MM.1S (cell line): Measurements from ENCODE around the gene MYLK2.

ENCODE experiments used
- DNase-seq: peaks from one replicate; pipeline ENCODE4 v3.0.0-alpha.2; 2015
- H2AFZ ChIP-seq: fragments of 300-600 bp; sonication (generic); 2 replicates; pipeline ENCODE4 v1.6.0; 2016; ENCODE audit warnings: antibody characterized with exemption, low read length
- H3F3A ChIP-seq: fragments of 300-600 bp; sonication (generic); 2 replicates; pipeline ENCODE4 v1.6.1; 2016; ENCODE audit warnings: mild to moderate bottlenecking, antibody characterized with exemption, low read length, moderate library complexity, mixed read lengths; ENCODE audit not compliant: insufficient read depth
- H3K27ac ChIP-seq: fragments of 300-600 bp; sonication (generic); 2 replicates; pipeline ENCODE4 v1.5.1; 2016; ENCODE audit warnings: mild to moderate bottlenecking, low read length
- H3K27me3 ChIP-seq: fragments of 300-600 bp; sonication (generic); replicated peaks from 2 replicates; pipeline ENCODE4 v1.6.0; 2016; ENCODE audit warnings: low read length; ENCODE audit not compliant: insufficient read depth
- H3K36me3 ChIP-seq: fragments of 300-600 bp; sonication (generic); replicated peaks from 2 replicates; pipeline ENCODE4 v1.6.1; 2016; ENCODE audit warnings: mild to moderate bottlenecking, low read length, mixed read lengths; ENCODE audit not compliant: insufficient read depth
- H3K4me1 ChIP-seq: fragments of 300-600 bp; sonication (generic); 2 replicates; pipeline ENCODE4 v1.6.1; 2016; ENCODE audit warnings: low read length, mixed read lengths
- H3K4me2 ChIP-seq: fragments of 300-600 bp; sonication (generic); 2 replicates; pipeline ENCODE4 v1.6.0; 2016; ENCODE audit warnings: low read depth, low read length
- H3K4me3 ChIP-seq: fragments of 300-600 bp; sonication (generic); 2 replicates; pipeline ENCODE4 v1.5.1; 2016; ENCODE audit warnings: low read length, mixed read lengths
- H3K79me2 ChIP-seq: fragments of 300-600 bp; sonication (generic); 2 replicates; pipeline ENCODE4 v1.6.1; 2016; ENCODE audit warnings: mixed run types, low read length, mixed read lengths
- H3K9ac ChIP-seq: fragments of 300-600 bp; sonication (generic); 2 replicates; pipeline ENCODE4 v1.6.1; 2016; ENCODE audit warnings: low read length, mixed read lengths
- H3K9me2 ChIP-seq: fragments of 300-600 bp; sonication (generic); replicated peaks from 2 replicates; pipeline ENCODE4 v1.6.1; 2016; ENCODE audit warnings: mild to moderate bottlenecking, low read length, mixed read lengths; ENCODE audit not compliant: insufficient read depth
- H3K9me3 ChIP-seq: fragments of 300-600 bp; sonication (generic); replicated peaks from 2 replicates; pipeline ENCODE4 v1.6.1; 2016; ENCODE audit warnings: mild to moderate bottlenecking, low read length, mixed read lengths; ENCODE audit not compliant: insufficient read depth
- H4K20me1 ChIP-seq: fragments of 300-600 bp; sonication (generic); 2 replicates; pipeline ENCODE4 v1.6.1; 2016; ENCODE audit warnings: mild to moderate bottlenecking, low read length, moderate library complexity, mixed read lengths; ENCODE audit not compliant: insufficient read depth
- EZH2 ChIP-seq: fragments of 300-600 bp; sonication (generic); optimal IDR thresholded peaks from 2 replicates; pipeline ENCODE3; 2017; ENCODE audit warnings: low read depth, mild to moderate bottlenecking, antibody characterized with exemption, low read length, mixed read lengths
- EZH2phosphoT487 ChIP-seq: fragments of 300-600 bp; sonication (generic); IDR thresholded peaks from 2 replicates; pipeline ENCODE4 v1.6.1; 2018; ENCODE audit warnings: antibody characterized with exemption, low read length
- TF ChIP-seq, protein P1 (sequence below): fragments of 300-600 bp; sonication (generic); IDR thresholded peaks from 2 replicates; pipeline ENCODE4 v1.5.1; 2016; ENCODE audit warnings: antibody characterized with exemption, low read length, mixed read lengths

Gene MYLK2

DNA sequence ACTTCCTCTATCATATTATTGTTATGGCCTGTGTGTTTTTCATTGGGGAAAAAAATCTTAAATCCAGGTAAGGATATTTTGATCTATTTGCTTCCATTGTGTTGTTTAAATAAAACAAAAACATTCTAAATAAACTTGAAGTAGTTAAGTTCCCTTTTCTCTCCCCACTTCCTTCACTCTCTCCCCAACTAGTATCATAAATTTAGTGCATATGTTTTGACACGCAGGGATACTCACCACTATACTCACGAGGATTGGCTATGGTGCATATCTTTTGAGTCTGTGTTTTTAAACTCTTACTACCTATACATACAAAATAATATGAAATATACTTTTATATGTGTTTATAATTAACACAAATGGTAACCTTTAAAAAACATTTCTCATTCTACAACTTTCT lies 56.5 kb downstream of the MYLK2 start:
- Histone ChIP-seq H3F3A (no peaks in the 10 kb centered on the region), H3K4me3 (no peak overlapping the region), H2AFZ (no peak overlapping the region), H3K79me2 (no peaks in the 10 kb centered on the region), H3K27ac (no peak overlapping the region), H3K9ac (no peak overlapping the region), H3K4me2 (no peak overlapping the region), H3K9me2 (no peaks in the 10 kb centered on the region), H3K4me1 (no peaks in the 10 kb centered on the region), H4K20me1 (no peaks in the 10 kb centered on the region), H3K9me3 (no peaks in the 10 kb centered on the region), H3K27me3 (peaks cover 81% of the 10 kb centered on the region), H3K36me3 (no peaks in the 10 kb centered on the region)
- DNase-seq = no peak
- no peak for TF ChIP-seq EZH2phosphoT487
- TF ChIP-seq, protein P1, sequence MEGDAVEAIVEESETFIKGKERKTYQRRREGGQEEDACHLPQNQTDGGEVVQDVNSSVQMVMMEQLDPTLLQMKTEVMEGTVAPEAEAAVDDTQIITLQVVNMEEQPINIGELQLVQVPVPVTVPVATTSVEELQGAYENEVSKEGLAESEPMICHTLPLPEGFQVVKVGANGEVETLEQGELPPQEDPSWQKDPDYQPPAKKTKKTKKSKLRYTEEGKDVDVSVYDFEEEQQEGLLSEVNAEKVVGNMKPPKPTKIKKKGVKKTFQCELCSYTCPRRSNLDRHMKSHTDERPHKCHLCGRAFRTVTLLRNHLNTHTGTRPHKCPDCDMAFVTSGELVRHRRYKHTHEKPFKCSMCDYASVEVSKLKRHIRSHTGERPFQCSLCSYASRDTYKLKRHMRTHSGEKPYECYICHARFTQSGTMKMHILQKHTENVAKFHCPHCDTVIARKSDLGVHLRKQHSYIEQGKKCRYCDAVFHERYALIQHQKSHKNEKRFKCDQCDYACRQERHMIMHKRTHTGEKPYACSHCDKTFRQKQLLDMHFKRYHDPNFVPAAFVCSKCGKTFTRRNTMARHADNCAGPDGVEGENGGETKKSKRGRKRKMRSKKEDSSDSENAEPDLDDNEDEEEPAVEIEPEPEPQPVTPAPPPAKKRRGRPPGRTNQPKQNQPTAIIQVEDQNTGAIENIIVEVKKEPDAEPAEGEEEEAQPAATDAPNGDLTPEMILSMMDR = no peak
- TF ChIP-seq EZH2 = no peak

DNA sequence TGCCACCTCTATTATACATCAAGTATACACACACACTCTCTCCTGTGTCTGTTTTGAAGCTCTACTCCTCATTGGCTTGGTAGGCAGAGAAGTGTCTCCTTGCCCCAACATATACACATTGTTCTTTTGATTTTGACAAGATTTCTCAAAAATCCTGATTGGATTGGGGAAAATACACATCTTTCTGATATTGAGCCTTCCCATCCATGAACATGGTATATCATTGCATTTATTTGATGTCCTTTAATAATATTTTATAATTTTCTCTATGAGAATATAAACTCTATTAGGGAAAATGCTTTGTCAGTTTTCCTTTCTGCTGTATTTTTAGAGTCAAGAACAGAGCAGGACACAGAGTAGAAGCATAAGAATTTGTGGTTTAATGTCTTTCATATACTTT lies 58.5 kb downstream of the MYLK2 start:
- no peak overlapping the region for H2AFZ ChIP-seq
- H4K20me1 ChIP-seq = no peaks in the 10 kb centered on the region
- no peaks in the 10 kb centered on the region for H3K9me3 ChIP-seq
- H3K4me2 ChIP-seq = no peak overlapping the region
- H3K79me2 ChIP-seq = no peaks in the 10 kb centered on the region
- H3K27ac ChIP-seq = no peak overlapping the region
- no peaks in the 10 kb centered on the region for H3K9me2 ChIP-seq
- TF ChIP-seq, protein P1 = no peak
- no peak for TF ChIP-seq EZH2
- TF ChIP-seq EZH2phosphoT487 = no peak
- no peak overlapping the region for H3K4me3 ChIP-seq
- no peaks in the 10 kb centered on the region for H3F3A ChIP-seq
- H3K4me1 ChIP-seq = no peaks in the 10 kb centered on the region
- peaks cover 81% of the 10 kb centered on the region for H3K27me3 ChIP-seq
- no peak overlapping the region for H3K9ac ChIP-seq
- H3K36me3 ChIP-seq = no peaks in the 10 kb centered on the region
- DNase-seq = no peak

DNA sequence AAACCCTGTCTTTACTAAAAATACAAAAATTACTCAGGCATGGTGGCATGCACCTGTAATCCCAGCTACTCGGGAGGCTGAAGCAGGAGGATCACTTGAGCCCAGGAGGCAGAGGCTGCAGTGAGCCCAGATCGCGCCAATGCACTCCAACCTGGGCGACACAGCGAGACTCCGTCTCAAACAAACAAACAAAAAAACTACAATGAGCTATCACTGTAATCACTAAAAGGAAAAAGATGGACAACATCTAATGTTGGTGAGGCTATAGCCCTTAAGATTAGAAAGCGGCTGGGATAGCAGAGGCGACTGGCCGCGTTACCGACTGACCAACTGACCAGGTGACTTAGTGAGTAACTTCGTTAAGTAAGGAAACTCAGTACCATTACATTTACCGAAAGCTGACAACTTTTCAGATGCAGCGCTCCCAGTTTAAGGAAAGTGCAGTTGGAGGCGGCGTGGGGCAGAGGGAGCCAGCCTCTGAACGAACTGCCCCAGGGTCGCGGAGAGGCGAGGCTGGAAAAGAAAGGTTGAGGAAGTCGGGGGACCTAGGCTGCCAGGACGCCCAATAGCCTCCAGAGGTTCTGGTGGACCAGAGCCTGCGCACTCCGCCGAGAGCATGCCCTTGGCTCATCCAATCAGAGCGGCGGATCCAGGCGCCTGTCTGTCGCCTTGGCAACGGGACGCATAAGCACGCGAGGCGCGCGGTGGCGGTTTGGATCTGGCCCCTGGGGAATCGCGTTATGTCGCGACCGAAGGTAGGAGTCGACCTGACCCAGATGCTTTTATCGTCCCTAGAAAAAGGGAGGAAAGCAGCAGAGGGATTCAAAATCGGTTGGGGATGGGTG lies 60.2 kb downstream of the MYLK2 start:
- Histone ChIP-seq H3K9ac (no peak overlapping the region; the same call in 1 of the 2 replicates), H3K79me2 (no peaks in the 10 kb centered on the region), H3K9me3 (no peaks in the 10 kb centered on the region), H3K4me1 (no peaks in the 10 kb centered on the region), H2AFZ (peak overlapping the region; percentile 81), H3K9me2 (no peaks in the 10 kb centered on the region), H3K36me3 (no peaks in the 10 kb centered on the region), H3K27me3 (peaks cover 75% of the 10 kb centered on the region), H3K4me3 (peak overlapping the region; percentile 60), H3K27ac (no peak overlapping the region), H3F3A (no peaks in the 10 kb centered on the region), H4K20me1 (no peaks in the 10 kb centered on the region), H3K4me2 (peak overlapping the region; percentile 85)
- DNase-seq = peak; percentile 73
- TF ChIP-seq EZH2 = no peak

DNA sequence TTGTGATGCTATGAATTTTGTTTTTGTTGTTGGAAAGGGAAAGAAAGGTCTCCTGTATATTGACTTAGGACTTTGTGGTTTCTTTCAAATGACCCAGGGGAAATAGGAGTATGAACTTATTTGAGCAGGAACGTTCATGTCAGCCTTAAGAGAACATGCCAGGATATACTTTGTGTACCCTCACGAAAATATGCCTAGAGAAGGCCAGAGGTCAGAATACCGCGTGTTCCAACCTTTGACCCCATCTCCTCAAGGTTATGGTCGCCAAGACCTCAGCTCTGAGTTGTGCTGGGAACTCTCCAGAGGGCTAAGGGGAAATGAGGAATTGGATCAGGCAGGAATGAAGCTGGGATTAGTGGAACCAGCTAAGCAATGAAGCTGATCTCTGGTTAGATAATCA lies 62.8 kb downstream of the MYLK2 start:
- DNase-seq = no peak
- H3K9me3 ChIP-seq = no peaks in the 10 kb centered on the region
- H4K20me1 ChIP-seq = no peaks in the 10 kb centered on the region
- H3K9ac ChIP-seq = no peak overlapping the region
- H3K27me3 ChIP-seq = peaks cover 68% of the 10 kb centered on the region
- H3F3A ChIP-seq = no peaks in the 10 kb centered on the region
- no peaks in the 10 kb centered on the region for H3K4me1 ChIP-seq
- no peaks in the 10 kb centered on the region for H3K9me2 ChIP-seq
- H2AFZ ChIP-seq = no peak overlapping the region
- no peak overlapping the region for H3K4me2 ChIP-seq
- H3K4me3 ChIP-seq = no peak overlapping the region
- H3K79me2 ChIP-seq = no peaks in the 10 kb centered on the region
- no peak for TF ChIP-seq EZH2phosphoT487
- TF ChIP-seq, protein P1 = no peak
- no peak for TF ChIP-seq EZH2
- no peak overlapping the region for H3K27ac ChIP-seq
- H3K36me3 ChIP-seq = no peaks in the 10 kb centered on the region
